ENCODE measurements around the gene DGLUCY. TPM values are rescaled to one million over a fixed set of nuclear protein-coding genes. Genes with fewer than 3 reads are reported as not detected.
A peak's percentile ranks its signal among the peaks of the same experiment; 100 is the strongest.
"Not testable (repeated sequence)": the region's sequence is repeated elsewhere in the genome, so short reads cannot be mapped to it uniquely, and the experiment has no call there.

DGLUCY gene
- total RNA-seq, 1 experiment from 2014 or later = 31.7 TPM

- peak; percentile 23 for DNase-seq (ENCODE audit: low spot score)
These were observed 24.9 kb downstream of the DGLUCY start for GRCh38 chr14:91138511-91139359.

- DNase-seq (ENCODE audit: low spot score) = no peak
These were observed 25.9 kb downstream of the DGLUCY start for GRCh38 chr14:91139776-91140175.

- DNase-seq (ENCODE audit: low spot score) = no peak
These were observed 26.8 kb downstream of the DGLUCY start for GRCh38 chr14:91140672-91141071.

GRCh38 chr14:91142214-91142668 lies 28.4 kb downstream of the DGLUCY start:
- no peak for DNase-seq (ENCODE audit: low spot score)

DNA sequence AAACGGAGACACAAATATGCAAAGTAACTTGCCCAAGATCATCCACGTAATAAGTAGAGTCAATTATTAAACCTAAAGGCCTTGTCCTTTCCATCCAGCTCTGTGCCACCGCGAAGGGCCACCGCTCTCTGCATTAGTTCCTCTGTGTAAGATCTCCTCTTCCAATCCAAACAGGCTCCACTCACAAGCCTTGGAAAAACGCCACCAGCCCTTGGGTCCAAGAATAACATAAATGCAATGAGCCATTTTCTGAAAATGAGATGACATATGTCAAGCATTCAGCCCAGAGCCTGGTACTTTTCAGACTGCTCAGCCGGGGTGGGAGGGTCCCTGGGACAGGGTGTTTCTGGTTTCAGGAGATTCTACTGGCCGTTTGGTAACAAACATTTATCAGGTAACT lies 30.0 kb downstream of the DGLUCY start:
- DNase-seq (ENCODE audit: low spot score) = no peak

DNA sequence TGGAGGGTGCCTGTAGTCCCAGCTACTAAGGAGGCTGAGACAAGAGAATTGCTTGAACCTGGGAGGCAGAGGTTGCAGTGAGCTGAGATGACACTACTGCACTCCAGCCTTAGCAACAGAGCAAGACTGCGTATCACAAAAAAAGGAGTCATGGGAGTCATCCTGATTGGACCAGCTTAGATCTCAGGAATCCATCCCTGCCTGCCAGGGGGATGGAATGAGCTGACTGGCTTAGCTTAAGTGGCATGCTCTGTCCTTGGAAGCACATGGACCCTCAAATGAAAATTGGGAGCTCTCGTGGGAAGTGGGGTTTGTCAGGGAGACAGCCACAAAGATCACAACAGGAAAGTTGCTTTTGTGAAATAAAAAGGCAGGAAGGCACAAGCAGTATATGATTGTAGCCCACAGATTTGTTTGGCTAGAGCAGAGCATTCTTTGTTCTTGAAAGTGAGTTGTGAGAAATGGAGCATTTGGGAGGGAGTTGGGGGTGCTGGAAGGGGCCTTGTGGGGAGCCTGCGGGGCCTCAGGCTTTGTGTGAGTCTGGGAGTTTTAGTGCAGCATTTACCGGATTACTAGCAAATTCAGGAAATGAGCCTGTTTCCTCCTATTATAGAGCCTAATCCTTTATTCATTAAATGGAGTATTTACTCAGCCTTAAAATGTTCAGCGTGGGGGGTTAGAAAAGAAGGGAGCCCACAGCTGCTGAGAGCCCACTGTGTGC lies 30.7 kb downstream of the DGLUCY start:
- DNase-seq (ENCODE audit: low spot score) = no peak

DNA sequence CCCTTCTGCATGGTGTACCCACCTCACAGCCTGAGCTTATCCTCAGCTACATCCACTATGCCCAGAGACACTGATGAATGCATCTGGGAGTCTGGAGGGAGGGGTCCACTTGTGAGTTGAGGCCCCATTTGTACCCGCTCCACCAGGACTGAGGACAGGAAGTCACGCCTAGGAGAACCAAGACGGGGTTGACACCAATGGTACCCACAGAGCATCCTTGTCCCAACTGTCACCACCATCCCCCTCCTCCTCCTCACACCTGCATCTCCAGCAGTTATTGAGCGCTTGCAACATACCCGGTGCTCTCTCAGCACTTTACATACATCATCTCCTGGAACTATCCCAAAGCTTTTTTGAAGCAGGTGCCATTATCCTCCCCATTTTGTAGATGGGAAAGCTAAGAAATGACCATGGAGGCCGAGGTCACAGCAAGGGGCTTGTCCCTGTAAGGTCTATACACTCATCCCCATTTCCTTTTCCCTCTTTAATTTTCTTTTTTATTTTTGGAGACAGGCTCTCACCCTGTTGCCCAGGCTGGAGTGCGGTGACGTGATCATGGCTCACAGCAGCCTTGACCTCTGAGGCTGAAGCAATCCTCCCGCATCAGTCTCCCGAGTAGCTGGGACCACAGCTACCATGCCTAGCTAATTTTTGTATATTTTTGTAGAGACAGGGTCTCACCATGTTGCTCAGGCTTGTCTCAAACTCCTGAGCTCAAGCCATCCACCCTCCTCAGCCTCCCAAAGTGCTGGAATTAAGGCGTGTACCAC lies 31.7 kb downstream of the DGLUCY start:
- DNase-seq (ENCODE audit: low spot score) = no peak

- DNase-seq (ENCODE audit: low spot score) = no peak
These were observed 32.8 kb downstream of the DGLUCY start for GRCh38 chr14:91146661-91147060.

- DNase-seq (ENCODE audit: low spot score) = peak; percentile 87
These were observed 35.6 kb downstream of the DGLUCY start for GRCh38 chr14:91149462-91149861.

- no peak for DNase-seq (ENCODE audit: low spot score)
These were observed 38.6 kb downstream of the DGLUCY start for GRCh38 chr14:91152499-91152898.

DNA sequence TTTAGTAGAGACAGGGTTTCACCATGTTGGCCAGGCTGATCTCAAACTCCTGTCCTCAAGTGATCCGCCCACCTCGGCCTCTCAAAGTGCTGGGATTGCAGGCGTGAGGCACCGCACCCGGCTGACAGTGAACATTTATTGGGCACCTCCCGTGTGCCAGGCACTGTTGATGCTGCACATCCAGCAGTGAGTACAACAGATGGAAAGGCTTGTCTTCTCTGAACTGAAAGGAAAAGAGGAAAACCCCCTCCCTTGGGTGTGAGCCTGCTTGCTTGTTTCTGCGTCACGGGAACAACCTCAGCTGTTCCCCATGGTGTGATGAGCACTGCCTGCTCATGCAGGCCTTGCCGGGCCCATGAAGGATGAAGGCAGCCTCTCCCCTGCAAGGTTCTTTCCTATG lies 39.5 kb downstream of the DGLUCY start:
- no peak for DNase-seq (ENCODE audit: low spot score)

- DNase-seq (ENCODE audit: low spot score) = peak; percentile 56
These were observed 41.2 kb downstream of the DGLUCY start for GRCh38 chr14:91154851-91155625.

DNA sequence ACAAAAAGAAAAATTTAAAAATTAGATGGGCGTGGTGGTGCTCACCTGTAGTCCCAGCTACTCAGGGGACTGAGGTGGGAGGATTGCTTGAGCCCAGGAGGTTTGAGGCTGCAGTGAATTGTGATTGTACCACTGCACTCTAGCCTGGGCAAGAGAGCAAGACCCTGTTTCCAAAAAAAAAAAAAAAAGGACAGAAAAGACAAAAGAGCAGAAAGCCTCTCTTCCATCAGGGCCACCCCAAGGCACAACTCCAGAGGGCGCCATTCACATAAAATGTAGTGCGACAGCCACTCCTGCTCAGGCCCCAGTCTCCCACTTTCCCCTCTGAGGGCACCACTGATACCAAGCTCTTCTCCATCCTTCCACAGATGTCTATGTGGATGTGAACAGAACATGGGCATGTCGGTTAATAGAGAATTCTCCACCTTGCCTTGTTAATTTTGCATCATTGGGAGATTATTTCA lies 41.8 kb downstream of the DGLUCY start:
- DNase-seq (ENCODE audit: low spot score) = no peak

GRCh38 chr14:91156142-91156666 lies 42.3 kb downstream of the DGLUCY start:
- DNase-seq (ENCODE audit: low spot score) = not testable (repeated sequence)

DNA sequence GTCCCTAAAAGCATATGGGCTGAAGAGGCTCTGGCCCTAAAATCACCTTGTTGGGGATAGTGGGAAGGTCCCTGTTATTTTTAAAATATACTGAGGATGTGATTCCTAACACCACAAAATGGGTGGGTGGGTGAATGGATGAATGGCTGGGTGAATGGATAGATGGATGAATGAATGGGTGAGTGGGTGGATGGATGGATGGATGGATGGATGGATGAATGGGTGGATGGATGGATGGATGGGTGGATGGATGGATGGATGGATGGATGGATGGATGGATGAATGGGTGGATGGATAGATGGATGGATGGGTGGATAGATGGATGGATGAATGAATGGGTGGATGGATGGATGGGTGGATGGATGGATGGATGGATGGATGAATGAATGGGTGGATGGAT lies 43.0 kb downstream of the DGLUCY start:
- DNase-seq (ENCODE audit: low spot score) = not testable (repeated sequence)

DNA sequence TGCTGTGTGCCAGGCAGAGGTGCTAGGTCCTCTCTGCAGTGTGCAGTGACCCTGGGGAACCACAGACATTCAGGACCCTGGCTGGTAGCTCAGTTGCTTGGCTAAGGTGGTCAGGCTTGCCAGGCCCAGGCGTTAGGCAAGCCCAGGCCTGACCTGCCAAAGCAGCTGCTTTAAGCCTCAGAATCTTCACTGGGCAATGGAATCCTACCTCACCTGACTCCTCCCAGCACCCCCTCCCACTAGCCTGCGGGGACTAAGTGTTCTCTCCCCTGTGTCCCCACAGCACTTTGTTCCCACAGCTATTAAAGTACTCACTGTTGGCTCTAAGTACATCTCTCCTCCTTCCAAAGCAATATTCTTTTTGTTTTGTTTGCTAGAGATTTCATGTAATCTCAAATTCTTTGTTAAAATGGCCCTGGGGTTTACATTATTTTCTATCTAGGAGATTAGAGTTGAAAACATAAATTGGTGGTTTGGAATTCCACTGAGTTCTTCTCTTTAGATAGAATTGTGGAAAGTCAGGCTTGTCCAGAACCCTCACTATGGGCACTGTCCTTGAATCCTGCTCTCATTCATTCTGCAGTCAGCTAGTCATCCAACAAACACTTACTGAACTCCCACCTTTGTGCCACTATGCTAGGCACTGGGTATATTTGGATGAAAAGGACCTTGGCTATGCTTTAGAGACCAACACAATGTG lies 44.4 kb downstream of the DGLUCY start:
- DNase-seq (ENCODE audit: low spot score) = no peak

DNA sequence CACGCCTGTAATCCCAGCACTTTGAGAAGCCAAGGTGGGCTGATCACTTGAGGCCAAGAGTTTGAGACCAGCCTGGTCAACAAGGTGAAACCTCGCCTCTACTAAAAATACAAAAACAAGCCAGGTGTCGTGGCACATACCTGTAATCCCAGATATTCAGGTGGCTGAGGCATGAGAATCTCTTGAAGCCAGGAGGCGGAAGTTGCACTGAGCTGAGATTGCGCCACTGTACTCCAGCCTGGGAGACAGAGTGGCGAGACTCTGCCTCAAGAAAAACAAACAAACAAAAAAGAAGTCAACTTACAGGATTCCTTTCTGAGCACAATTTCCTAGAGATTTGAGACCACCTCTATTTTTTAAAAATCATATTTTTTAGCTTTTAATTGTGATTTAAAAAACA lies 45.3 kb downstream of the DGLUCY start:
- no peak for DNase-seq (ENCODE audit: low spot score)

DNA sequence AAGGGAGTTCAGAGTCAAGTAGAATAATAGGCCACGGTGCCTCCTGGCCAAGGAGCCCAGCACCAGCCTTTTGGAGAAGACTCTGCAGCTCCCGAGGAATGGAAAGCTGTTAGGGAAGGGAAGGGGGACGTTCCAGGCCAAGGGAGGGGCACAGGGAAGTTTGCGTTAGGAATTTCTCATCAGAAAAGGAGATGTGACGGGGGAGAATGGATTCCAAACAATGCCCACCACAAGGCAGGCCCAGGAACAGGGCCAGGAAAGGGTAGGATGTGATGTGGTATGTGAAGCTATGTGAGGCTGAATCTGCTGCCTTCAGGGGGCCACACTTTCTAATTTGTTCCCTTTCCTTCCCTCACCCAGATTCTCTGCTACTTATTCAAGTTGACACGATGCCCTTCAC lies 46.0 kb downstream of the DGLUCY start:
- no peak for DNase-seq (ENCODE audit: low spot score)

- DNase-seq (ENCODE audit: low spot score) = no peak
These were observed 49.4 kb downstream of the DGLUCY start for GRCh38 chr14:91163316-91163715.

GRCh38 chr14:91164676-91165075 lies 50.8 kb downstream of the DGLUCY start:
- DNase-seq (ENCODE audit: low spot score) = no peak
